ENCODE measurements around the gene CDCA4. TPM values are rescaled to one million over a fixed set of nuclear protein-coding genes. Genes with fewer than 3 reads are reported as not detected.

The CDCA4 gene
- polyA plus RNA-seq, 1 of the 3 experiments (the other 2 are of a cell fraction), result 26.8 TPM

DNA sequence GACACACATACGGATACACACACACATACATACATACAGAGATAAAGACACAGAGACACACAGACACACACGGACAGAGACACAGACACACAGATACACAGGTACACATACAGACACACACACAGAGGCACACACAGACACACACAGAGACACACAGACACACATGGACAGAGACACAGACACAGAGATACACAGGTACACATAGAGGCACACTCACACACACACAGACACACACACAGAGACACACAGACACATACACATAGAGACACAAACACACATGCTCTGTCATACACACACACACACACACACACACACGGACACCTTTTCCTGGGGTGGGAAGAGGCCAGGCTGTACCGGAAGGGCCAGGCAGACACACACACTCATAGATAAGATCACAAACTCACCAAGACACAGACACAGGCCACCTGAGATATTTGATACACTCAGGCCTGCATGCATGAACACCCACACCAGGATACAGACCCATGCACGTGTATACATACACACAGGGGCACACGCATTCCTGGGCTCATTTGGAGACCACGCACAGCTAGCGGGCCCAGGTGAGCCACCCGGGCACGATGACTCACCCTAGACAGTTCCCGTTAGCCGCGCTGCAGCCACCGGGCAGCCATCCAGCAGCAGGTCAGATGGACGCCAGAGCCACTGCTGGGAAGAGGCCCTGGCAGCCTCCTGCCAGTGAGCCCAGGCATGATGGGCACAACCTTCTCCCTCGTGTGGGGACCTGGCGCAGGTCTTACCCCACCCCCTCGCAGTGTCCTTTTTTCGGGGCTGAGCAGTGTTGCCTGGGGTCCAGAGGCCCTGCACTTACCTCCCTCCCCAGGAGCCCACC, 40.9 kb downstream of the CDCA4 start:
- Histone ChIP-seq H3K9me2 (no peaks in the 10 kb centered on the region), H3F3A (replicated peaks; ENCODE audit: insufficient read depth) (peaks cover 11% of the 10 kb centered on the region), H2AFZ (ENCODE audit: low read depth) (no peak overlapping the region), H3K36me3 (replicated peaks in 1 of 2; ENCODE audit: control insufficient read depth in 1 of 2, insufficient read depth in 2 of 2, low read length in 1 of 2) (no peaks in the 10 kb centered on the region), H3K9ac (no peak overlapping the region), H3K79me2 (ENCODE audit: insufficient read depth) (peaks cover 20% of the 10 kb centered on the region; the same call in 1 of the 2 replicates), H3K27me3 (ENCODE audit: insufficient read depth) (no peaks in the 10 kb centered on the region), H3K4me2 (peak overlapping the region; percentile 11; the same call in 1 of the 2 replicates), H3K27ac (ENCODE audit: low read depth in 2 of 2, low read length in 1 of 2) (peak overlapping the region in 1 of 2 experiments; percentile 95; a peak in 2 of 4 replicates), H3K4me3 (ENCODE audit: low read depth in 2 of 2, low read length in 1 of 2) (no peak overlapping the region), H3K9me3 (no peaks in the 10 kb centered on the region), H3K4me1 (ENCODE audit: control insufficient read depth in 1 of 2, insufficient read depth in 2 of 2, low read depth in 1 of 2, low read length in 1 of 2) (peaks cover 9 to 79% of the 10 kb centered on the region in 2 experiments; a peak in 3 of 4 replicates), H4K20me1 (ENCODE audit: insufficient read depth) (no peaks in the 10 kb centered on the region)
- peak; percentile 81 for DNase-seq
- 14% methylated on average over 13 of the region's 19 CpGs for WGBS (ENCODE audit: low lambda C conversion rate)
- ChIA-PET POLR2A (no interaction called here), CTCF (interaction anchor here (0.6 to 2.6 kb wide), 3 partner anchors 64 to 110 kb away, joined by 3 to 17 read pairs (median 5); no protein-coding TSS in a partner anchor)
- TF ChIP-seq, protein P1, sequence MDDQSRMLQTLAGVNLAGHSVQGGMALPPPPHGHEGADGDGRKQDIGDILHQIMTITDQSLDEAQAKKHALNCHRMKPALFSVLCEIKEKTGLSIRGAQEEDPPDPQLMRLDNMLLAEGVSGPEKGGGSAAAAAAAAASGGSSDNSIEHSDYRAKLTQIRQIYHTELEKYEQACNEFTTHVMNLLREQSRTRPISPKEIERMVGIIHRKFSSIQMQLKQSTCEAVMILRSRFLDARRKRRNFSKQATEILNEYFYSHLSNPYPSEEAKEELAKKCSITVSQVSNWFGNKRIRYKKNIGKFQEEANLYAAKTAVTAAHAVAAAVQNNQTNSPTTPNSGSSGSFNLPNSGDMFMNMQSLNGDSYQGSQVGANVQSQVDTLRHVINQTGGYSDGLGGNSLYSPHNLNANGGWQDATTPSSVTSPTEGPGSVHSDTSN (IDR thresholded peaks at IDR 0.05), result peak; percentile 51
- TF ChIP-seq TCF12 (IDR thresholded peaks at IDR 0.05) (peak; percentile 84), MXI1 (IDR thresholded peaks at IDR 0.05; ENCODE audit: low read depth, low read length) (peak; percentile 49; the same call in 1 of the 2 replicates), NFIC (IDR thresholded peaks at IDR 0.05; ENCODE audit: borderline replicate concordance) (peak; percentile 82), SMC3 (IDR thresholded peaks at IDR 0.05; ENCODE audit: low read depth, low read length) (peak; percentile 2; the same call in 1 of the 2 replicates), FOXM1 (IDR thresholded peaks at IDR 0.05; ENCODE audit: low read depth) (no peak), MEF2A (IDR thresholded peaks at IDR 0.05; ENCODE audit: borderline replicate concordance, low read depth) (no peak), EZH2phosphoT487 (IDR thresholded peaks at IDR 0.05; ENCODE audit: borderline replicate concordance, low read depth) (no peak), ELF1 (IDR thresholded peaks at IDR 0.05) (no peak), POLR2AphosphoS5 (IDR thresholded peaks at IDR 0.05; ENCODE audit: low read depth, low read length) (no peak; the same call in 1 of the 2 replicates), GATA2 (CRISPR knock-in tag; IDR thresholded peaks at IDR 0.05) (peak; percentile 76), RXRA (IDR thresholded peaks at IDR 0.05; ENCODE audit: borderline replicate concordance, low read depth) (no peak; the same call in 1 of the 2 replicates), RFX5 (IDR thresholded peaks at IDR 0.05; ENCODE audit: low read length) (no peak), NRF1 (IDR thresholded peaks at IDR 0.05; ENCODE audit: low read depth, low read length) (no peak), GABPA (IDR thresholded peaks at IDR 0.05; ENCODE audit: low read depth) (no peak), YY1 (IDR thresholded peaks at IDR 0.05; ENCODE audit: low read depth) (no peak), JUND (IDR thresholded peaks at IDR 0.05) (no peak; the same call in 1 of the 2 replicates)
- TF ChIP-seq, protein P2, sequence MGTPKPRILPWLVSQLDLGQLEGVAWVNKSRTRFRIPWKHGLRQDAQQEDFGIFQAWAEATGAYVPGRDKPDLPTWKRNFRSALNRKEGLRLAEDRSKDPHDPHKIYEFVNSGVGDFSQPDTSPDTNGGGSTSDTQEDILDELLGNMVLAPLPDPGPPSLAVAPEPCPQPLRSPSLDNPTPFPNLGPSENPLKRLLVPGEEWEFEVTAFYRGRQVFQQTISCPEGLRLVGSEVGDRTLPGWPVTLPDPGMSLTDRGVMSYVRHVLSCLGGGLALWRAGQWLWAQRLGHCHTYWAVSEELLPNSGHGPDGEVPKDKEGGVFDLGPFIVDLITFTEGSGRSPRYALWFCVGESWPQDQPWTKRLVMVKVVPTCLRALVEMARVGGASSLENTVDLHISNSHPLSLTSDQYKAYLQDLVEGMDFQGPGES (IDR thresholded peaks at IDR 0.05; ENCODE audit: low read depth, low read length), result no peak
- TF ChIP-seq, protein P3, sequence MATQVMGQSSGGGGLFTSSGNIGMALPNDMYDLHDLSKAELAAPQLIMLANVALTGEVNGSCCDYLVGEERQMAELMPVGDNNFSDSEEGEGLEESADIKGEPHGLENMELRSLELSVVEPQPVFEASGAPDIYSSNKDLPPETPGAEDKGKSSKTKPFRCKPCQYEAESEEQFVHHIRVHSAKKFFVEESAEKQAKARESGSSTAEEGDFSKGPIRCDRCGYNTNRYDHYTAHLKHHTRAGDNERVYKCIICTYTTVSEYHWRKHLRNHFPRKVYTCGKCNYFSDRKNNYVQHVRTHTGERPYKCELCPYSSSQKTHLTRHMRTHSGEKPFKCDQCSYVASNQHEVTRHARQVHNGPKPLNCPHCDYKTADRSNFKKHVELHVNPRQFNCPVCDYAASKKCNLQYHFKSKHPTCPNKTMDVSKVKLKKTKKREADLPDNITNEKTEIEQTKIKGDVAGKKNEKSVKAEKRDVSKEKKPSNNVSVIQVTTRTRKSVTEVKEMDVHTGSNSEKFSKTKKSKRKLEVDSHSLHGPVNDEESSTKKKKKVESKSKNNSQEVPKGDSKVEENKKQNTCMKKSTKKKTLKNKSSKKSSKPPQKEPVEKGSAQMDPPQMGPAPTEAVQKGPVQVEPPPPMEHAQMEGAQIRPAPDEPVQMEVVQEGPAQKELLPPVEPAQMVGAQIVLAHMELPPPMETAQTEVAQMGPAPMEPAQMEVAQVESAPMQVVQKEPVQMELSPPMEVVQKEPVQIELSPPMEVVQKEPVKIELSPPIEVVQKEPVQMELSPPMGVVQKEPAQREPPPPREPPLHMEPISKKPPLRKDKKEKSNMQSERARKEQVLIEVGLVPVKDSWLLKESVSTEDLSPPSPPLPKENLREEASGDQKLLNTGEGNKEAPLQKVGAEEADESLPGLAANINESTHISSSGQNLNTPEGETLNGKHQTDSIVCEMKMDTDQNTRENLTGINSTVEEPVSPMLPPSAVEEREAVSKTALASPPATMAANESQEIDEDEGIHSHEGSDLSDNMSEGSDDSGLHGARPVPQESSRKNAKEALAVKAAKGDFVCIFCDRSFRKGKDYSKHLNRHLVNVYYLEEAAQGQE (IDR thresholded peaks at IDR 0.05; ENCODE audit: low read depth, low read length), result no peak
- TF ChIP-seq, protein P4, sequence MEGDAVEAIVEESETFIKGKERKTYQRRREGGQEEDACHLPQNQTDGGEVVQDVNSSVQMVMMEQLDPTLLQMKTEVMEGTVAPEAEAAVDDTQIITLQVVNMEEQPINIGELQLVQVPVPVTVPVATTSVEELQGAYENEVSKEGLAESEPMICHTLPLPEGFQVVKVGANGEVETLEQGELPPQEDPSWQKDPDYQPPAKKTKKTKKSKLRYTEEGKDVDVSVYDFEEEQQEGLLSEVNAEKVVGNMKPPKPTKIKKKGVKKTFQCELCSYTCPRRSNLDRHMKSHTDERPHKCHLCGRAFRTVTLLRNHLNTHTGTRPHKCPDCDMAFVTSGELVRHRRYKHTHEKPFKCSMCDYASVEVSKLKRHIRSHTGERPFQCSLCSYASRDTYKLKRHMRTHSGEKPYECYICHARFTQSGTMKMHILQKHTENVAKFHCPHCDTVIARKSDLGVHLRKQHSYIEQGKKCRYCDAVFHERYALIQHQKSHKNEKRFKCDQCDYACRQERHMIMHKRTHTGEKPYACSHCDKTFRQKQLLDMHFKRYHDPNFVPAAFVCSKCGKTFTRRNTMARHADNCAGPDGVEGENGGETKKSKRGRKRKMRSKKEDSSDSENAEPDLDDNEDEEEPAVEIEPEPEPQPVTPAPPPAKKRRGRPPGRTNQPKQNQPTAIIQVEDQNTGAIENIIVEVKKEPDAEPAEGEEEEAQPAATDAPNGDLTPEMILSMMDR (IDR thresholded peaks at IDR 0.05), result no peak
- TF ChIP-seq, protein P5, sequence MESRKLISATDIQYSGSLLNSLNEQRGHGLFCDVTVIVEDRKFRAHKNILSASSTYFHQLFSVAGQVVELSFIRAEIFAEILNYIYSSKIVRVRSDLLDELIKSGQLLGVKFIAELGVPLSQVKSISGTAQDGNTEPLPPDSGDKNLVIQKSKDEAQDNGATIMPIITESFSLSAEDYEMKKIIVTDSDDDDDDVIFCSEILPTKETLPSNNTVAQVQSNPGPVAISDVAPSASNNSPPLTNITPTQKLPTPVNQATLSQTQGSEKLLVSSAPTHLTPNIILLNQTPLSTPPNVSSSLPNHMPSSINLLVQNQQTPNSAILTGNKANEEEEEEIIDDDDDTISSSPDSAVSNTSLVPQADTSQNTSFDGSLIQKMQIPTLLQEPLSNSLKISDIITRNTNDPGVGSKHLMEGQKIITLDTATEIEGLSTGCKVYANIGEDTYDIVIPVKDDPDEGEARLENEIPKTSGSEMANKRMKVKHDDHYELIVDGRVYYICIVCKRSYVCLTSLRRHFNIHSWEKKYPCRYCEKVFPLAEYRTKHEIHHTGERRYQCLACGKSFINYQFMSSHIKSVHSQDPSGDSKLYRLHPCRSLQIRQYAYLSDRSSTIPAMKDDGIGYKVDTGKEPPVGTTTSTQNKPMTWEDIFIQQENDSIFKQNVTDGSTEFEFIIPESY (IDR thresholded peaks at IDR 0.05; ENCODE audit: borderline replicate concordance, low read depth), result no peak
- TF ChIP-seq, protein P6, sequence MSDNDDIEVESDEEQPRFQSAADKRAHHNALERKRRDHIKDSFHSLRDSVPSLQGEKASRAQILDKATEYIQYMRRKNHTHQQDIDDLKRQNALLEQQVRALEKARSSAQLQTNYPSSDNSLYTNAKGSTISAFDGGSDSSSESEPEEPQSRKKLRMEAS (IDR thresholded peaks at IDR 0.05; ENCODE audit: low read depth), result peak; percentile 79
